Stimulated activated CD4-positive, alpha-beta T cell treated with anti-CD3 and anti-CD28 coated beads, Interleukin-4, amount 100 ng/mL, for 48 hours (primary cell): Measurements from ENCODE around the gene POLR1H.
A peak's percentile ranks its signal among the peaks of the same experiment; 100 is the strongest.

ENCODE experiments used
- DNase-seq, 2 donors: peaks; one replicate each; pipeline ENCODE4 v3.0.0-alpha.2; 2020; ENCODE audit warnings: low read depth in 2 of 2

The POLR1H gene

GRCh38 chr6:30093951-30094661 is 33.0 kb downstream of the POLR1H start:
- DNase-seq = no peak

DNA sequence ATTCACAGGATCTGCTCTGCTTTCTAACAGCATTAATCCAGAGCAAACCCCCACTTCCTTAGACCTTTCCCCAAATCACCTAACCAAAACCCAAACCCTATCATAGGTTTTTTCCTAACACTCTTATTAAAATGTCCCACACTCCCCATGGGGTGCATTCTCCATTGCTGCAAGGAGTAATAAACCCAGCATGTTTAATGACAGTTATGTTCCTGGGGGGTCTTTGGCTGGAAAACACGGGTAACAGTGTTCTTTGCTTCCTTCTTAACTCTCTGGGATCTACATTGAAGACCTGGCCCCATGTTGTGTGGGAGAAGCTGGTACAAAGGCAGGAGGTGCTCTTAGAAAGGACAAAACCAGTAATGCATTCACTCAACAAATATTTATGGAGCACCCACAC is 35.8 kb downstream of the POLR1H start:
- DNase-seq = no peak

DNA sequence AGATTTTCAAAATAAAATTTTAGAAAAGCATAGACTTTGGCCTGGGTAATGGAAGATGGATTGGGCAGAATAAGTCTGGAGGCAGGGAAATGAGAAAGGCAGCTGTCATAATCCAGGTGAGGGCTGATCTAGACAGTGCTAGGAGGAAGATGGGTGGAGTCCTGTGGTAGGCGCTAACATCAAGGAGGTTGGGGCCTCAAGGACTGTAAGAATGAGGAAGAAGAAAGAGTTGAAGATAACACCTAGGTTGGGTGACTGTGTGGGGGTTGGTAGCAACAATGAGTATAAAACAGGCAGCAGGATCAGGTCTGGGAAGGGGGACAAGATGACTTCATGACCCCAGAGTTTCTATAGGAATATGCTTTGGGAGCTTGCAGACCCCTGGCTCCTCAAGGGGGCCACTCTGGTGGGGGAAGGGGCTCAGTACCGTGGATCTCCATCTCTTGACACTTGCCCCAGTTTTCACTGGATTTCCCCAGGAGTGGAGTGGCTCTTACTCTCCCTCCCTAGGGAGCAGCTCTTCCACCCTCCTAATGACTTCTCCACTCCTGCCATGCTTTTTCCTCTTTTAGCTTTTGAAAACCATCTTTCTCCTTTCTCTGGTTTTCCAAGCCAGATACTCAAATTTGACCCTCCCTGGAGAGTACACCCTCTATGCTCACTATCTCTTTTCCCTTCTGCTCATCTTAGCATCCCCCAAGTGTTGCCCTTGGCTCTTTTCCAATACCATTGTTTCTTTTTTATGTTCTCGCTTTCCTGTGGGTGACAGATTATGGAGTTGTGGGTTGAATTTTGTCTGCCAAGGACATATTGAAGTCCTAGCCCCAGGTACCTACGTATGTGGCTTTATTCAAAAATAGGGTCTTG is 37.1 kb downstream of the POLR1H start:
- DNase-seq = no peak

DNA sequence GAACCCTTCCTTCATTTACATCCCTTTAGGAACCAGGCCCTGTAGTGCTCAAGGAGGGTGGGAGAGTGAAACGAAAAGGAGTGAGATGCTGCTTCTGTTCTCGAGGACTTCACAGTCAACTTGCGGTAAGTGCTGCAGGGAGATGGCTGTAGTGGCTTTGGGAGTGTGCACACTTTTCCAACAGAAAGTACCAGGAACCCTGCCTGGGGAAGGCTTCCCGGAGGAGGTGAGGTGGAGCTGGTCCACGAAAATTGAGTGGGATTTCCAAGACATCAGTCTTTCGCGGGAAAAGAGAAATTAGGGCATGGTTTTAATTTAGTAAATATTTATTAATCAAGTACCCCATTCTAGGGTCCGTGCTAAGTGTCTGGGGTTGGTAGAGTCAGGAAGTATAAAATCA is 39.1 kb downstream of the POLR1H start:
- DNase-seq = no peak

DNA sequence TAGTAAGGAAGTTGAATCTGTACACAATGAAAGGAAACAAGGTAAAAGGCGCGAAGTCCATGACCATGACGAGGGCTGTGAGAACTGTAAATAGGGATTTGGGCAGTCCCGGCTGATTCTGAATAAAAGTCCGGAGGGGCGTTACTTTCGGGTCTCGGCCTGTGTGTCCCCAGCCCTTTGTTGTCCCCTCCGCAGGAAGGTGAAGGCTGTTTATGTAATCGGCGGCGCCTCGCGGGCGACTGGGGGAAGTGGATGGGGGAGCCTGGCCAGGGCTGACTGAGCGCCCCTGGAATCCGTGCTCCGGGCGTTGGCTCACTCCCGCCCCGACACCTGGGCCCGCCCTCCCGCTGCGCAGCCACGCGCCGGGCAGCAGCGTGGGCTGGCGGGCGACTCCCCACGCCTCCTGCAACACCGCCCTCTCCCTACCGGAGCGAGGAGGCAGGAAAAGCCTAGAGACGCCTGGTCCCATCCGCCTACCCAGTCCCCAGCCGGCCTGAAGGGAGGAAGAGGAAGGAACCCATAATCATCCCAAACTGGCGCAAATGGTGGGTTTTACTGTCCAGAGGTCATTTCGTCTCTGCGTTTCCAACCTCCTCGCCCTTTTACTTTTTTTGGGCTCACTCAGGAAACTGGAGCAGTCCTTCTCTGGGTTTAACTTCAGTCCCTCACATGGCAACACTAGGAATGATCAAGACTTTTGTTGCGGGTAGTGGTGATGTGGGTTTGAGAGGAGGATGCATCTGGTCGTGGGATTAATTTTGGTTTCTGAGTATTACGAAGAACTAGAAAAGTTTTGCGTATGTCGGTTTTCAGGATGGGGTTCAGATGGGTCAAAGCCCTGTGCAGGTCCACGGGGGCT is 39.7 kb downstream of the POLR1H start:
- no peak for DNase-seq

DNA sequence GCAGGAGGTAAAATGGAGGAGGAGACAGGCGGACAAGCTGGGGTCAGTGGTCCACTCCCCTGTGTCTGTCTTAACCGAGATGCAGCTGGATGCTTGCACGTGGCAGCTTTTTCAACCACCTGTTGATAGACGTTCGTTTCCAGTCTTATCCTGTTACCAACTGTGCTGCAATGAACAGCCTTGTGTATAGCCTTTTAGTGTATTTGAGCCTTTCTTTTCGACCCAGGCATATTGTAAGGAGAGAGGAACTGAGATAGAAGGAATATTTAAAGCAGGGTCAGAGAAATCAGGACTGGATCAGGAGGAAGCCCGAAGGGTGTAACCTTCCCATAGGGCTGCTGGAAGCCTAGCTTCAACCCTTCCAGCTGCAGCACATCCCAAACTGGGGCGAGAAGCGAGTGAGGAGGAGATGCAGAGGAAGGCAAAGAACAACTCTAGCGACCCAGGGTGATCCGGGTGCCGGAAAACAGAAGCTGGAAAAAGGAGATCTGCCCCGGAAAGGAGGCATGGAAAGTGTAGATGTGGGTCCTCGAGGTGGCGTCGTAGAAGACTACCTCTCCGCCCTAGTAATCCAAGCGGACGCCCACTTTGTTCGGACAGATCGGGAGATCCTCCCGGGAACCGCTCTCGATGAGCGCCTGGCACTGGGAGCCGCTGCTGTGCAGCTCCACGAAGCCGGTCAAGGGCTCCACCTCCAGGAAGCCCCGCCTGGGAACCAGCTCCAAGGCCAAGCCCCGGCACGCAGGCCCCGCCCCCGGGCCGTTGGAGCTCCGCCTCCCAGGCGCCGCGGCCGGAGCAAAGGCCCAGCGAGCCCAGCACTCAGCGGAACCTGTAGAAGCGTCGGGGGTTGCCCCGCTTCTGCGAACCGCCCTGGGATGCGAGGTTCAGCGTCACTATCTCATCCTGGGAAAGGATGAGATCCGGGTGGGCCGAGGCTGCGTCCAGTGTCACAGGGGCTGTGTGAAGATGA is 40.7 kb downstream of the POLR1H start:
- DNase-seq = peak; percentile 52 to 73

DNA sequence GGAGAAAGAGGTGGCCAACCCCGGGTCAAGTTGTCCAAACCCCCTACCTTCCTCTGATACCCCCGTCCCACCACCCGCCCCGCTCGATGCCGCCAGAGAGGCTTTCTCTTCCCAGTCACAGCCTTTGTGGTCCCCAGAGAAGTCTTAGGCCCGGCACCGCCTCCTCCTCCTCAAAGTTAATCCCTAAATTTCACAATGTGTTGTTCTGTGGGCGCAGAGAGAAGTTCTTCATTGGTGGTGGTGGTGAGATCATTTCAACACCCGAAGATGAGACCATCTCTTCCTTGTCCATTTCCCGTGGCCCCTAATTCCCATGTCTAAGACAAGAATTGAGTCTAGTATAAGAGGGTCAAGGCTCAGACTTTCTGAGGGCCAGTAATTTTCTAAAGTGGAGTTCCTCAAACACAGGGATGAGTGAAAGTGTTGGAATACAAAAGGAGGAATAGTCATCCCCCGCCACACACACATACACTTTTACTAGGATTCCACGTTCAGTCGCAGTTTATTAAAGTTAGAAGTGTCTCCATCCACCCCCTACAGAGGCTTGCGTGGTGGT is 41.4 kb downstream of the POLR1H start:
- no peak for DNase-seq

GRCh38 chr6:30102970-30103871 is 42.2 kb downstream of the POLR1H start:
- DNase-seq = peak; percentile 71 to 77

DNA sequence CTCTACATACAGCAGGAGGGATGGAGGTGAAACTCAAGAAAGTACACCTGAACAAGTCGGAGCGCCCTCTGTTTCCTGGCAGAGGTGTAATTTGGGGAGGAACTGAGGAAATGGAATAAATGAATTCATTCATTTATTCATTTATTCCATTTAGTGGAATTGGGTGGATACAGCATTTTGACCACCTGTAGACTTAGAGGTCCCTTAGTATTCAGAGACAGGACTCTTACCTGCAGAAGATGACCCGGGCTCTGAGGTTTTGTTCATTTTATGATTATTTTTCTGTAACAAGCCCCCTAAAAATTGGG is 42.8 kb downstream of the POLR1H start:
- no peak for DNase-seq

GRCh38 chr6:30104661-30105060 is 43.6 kb downstream of the POLR1H start:
- DNase-seq = no peak

GRCh38 chr6:30111266-30111856 is 50.3 kb downstream of the POLR1H start:
- DNase-seq = no peak

DNA sequence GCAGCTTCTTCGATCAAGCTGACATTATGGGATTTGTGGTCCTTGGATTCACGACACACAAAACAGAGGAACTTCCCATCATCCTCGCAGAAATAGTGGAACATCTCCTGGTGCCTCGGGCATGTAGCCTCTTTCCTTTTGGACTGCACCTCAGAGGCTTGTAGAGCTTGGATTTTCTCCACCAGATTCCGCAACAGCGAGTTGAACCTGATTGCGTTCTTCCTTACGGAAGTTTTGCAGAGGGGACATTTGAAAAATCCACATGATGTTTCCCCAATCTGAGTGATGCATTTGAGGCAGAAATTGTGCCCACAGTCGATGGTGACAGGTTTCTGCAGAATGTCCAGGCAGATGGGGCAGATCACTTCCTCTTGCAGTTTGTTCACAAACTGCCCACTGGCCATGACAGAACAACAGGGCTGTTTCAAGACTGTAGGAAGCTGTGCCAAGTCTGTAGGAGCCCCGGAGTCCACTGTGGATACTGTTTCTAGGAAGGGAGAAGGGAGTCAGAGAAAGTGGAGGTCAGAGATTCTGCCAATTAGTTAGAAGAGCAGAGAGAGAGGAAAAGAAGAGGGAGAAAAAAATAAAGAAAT is 51.4 kb downstream of the POLR1H start:
- no peak for DNase-seq

DNA sequence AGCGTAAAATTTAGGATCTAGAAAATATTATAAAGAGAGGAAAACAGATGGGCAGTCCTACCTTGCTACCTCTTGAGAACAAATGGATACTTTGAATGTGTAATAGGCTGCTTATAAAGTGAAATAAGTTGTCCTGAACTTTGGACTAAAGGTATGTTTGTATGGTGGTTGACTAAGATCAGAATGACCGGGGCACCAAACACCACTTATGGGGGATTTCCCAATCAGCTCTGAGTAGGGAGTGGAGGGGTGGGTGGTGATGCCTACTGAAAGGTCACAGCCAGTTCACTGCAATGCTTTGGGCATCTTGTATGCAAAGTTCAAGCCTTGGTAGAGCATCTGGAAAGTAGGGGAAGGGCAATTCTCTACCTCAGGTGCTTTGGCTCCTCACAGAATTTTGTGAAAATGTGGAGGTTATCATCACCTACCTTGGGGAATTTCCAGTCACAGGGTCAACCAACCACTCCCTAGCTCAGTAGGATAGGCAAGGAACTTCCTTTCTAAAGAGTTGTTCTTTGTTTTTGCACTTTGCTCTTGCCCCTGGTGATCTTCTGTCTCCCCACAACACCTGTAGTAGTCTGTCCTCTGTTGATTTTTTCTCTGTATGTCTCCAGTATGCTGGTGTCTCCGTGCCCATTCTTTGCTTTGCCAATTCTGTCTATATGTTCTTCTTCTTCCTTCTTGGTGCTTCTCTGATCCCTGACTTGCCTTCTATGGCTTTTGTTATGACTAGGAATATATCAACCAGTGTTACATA is 52.1 kb downstream of the POLR1H start, which contains the start of gene TRIM31:
Gene TRIM31 (minus strand): TSS at position 88 of the 757 bp plus-strand sequence. CDS start 285 bp downstream, outside the sequence.
- no peak for DNase-seq

GRCh38 chr6:30113841-30114240 is 52.8 kb downstream of the POLR1H start:
- DNase-seq = no peak
